Testis (tissue), 2 donors: Measurements from ENCODE around the gene TMEM116.

ENCODE experiments used
- POLR2A ChIP-seq: fragments of 450-650 bp; IDR thresholded peaks from one replicate; pipeline ENCODE4 v1.6.1; 2017; ENCODE audit warnings: antibody characterized with exemption, mild to moderate bottlenecking, moderate library complexity
- TF ChIP-seq, protein P1 (sequence below), 3 experiments: fragments of 450-650 bp in 2 of 3; fragments of 200-600 bp in 1 of 3; sonication (generic) in 1 of 3; IDR thresholded peaks; one replicate each; pipeline ENCODE4 v1.5.1; 2016 to 2019; ENCODE audit warnings: antibody characterized with exemption in 3 of 3, mild to moderate bottlenecking in 2 of 3, moderate library complexity in 1 of 3

DNA sequence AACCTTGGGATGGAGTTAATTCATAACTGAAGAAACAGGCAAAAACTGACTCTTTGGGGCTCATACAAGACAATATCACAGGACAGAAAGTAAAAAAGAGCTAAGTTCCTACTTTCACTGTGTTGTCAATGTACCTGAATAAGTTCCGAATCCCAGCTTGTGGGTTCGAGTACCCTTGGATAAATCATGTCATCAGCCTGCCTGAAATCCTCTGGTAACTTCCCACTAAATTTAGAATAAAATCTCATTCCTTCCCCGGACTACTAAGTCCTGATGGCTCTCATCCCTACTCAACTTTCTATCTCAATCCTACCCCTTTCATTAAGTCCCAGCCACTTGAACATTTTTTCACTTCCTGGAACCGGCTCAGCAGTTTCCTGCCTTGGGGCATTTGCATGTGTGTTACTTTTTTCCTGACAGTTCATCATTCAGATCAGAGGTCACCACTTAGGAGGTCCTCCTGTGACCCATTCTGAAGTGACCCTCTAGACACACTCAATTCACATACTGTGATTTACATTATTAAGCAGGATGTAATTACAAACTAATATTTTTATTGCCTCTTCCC lies 12.9 kb upstream of the TMEM116 start:
- TF ChIP-seq, protein P1, sequence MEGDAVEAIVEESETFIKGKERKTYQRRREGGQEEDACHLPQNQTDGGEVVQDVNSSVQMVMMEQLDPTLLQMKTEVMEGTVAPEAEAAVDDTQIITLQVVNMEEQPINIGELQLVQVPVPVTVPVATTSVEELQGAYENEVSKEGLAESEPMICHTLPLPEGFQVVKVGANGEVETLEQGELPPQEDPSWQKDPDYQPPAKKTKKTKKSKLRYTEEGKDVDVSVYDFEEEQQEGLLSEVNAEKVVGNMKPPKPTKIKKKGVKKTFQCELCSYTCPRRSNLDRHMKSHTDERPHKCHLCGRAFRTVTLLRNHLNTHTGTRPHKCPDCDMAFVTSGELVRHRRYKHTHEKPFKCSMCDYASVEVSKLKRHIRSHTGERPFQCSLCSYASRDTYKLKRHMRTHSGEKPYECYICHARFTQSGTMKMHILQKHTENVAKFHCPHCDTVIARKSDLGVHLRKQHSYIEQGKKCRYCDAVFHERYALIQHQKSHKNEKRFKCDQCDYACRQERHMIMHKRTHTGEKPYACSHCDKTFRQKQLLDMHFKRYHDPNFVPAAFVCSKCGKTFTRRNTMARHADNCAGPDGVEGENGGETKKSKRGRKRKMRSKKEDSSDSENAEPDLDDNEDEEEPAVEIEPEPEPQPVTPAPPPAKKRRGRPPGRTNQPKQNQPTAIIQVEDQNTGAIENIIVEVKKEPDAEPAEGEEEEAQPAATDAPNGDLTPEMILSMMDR (IDR thresholded peaks at IDR 0.05), result no peak
- no peak for TF ChIP-seq POLR2A
